Lower leg skin (tissue), 3 donors: Measurements from ENCODE around the gene FAM53B.

Experiments used
- CTCF ChIP-seq, 3 donors: fragments of 450-650 bp; IDR thresholded peaks; one replicate each; pipeline ENCODE4 v1.5.1; 2016; ENCODE audit warnings: antibody characterized with exemption in 3 of 3, mild to moderate bottlenecking in 3 of 3, moderate library complexity in 2 of 3
- POLR2A ChIP-seq, 2 donors: fragments of 450-650 bp; IDR thresholded peaks; one replicate each; pipeline ENCODE4 v1.6.1; 2016 to 2017; ENCODE audit warnings: antibody characterized with exemption in 2 of 2, mild to moderate bottlenecking in 1 of 2, moderate library complexity in 1 of 2

GRCh38 chr10:124639206-124639605, 105.0 kb downstream of the FAM53B start:
- no peak for TF ChIP-seq CTCF (IDR thresholded peaks at IDR 0.05)
- no peak for TF ChIP-seq POLR2A (IDR thresholded peaks at IDR 0.05)
